ENCODE results near the gene MYBPC1. TPM values are rescaled to one million over a fixed set of nuclear protein-coding genes. Genes with fewer than 3 reads are reported as not detected.

Gene MYBPC1
- total RNA-seq, 1 donor from 2014 or later, result not detected

- Histone ChIP-seq H3K4me1 (peaks cover 26% of the 10 kb centered on the region), H3K27ac (no peak overlapping the region), H3K9me3 (no peaks in the 10 kb centered on the region), H3K27me3 (no peaks in the 10 kb centered on the region), H3K36me3 (no peaks in the 10 kb centered on the region), H3K4me3 (no peak overlapping the region)
- ATAC-seq (no peak), DNase-seq (no peak)
- TF ChIP-seq CTCF (IDR thresholded peaks at IDR 0.05), result no peak
- intact Hi-C loops (cut with DNase I), result no loop called here
These were observed 17.6 kb downstream of the MYBPC1 start for GRCh38 chr12:101612160-101612916.

GRCh38 chr12:101616027-101616494, 21.3 kb downstream of the MYBPC1 start:
- peaks cover 39% of the 10 kb centered on the region for H3K4me1 ChIP-seq
- peak overlapping the region; percentile 12 for H3K4me3 ChIP-seq
- no peak for DNase-seq
- no peaks in the 10 kb centered on the region for H3K27me3 ChIP-seq
- ATAC-seq, result peak; percentile 79
- TF ChIP-seq CTCF (IDR thresholded peaks at IDR 0.05), result no peak
- intact Hi-C loops (cut with DNase I), result no loop called here
- no peaks in the 10 kb centered on the region for H3K36me3 ChIP-seq
- peak overlapping the region; percentile 81 for H3K27ac ChIP-seq
- H3K9me3 ChIP-seq, result no peaks in the 10 kb centered on the region

GRCh38 chr12:101619026-101619786, 24.4 kb downstream of the MYBPC1 start:
- intact Hi-C loops (cut with DNase I), result no loop called here
- no peaks in the 10 kb centered on the region for H3K9me3 ChIP-seq
- H3K36me3 ChIP-seq, result no peaks in the 10 kb centered on the region
- H3K27me3 ChIP-seq, result no peaks in the 10 kb centered on the region
- H3K4me1 ChIP-seq, result peaks cover 39% of the 10 kb centered on the region
- H3K27ac ChIP-seq, result no peak overlapping the region
- TF ChIP-seq CTCF (IDR thresholded peaks at IDR 0.05), result no peak
- no peak overlapping the region for H3K4me3 ChIP-seq
- DNase-seq, result no peak
- ATAC-seq, result no peak

- ATAC-seq, result no peak
- Histone ChIP-seq H3K27ac (no peak overlapping the region), H3K9me3 (no peaks in the 10 kb centered on the region), H3K27me3 (no peaks in the 10 kb centered on the region), H3K36me3 (no peaks in the 10 kb centered on the region), H3K4me1 (peaks cover 34% of the 10 kb centered on the region), H3K4me3 (no peak overlapping the region)
- intact Hi-C loops (cut with DNase I), result no loop called here
- no peak for DNase-seq
- no peak for TF ChIP-seq CTCF (IDR thresholded peaks at IDR 0.05)
These were observed 25.3 kb downstream of the MYBPC1 start for GRCh38 chr12:101619858-101620761.

- intact Hi-C loops (cut with DNase I), result no loop called here
- Histone ChIP-seq H3K4me3 (no peak overlapping the region), H3K9me3 (no peaks in the 10 kb centered on the region), H3K4me1 (peaks cover 29% of the 10 kb centered on the region), H3K27me3 (no peaks in the 10 kb centered on the region), H3K36me3 (no peaks in the 10 kb centered on the region), H3K27ac (no peak overlapping the region)
- DNase-seq (no peak), ATAC-seq (no peak)
- TF ChIP-seq CTCF (IDR thresholded peaks at IDR 0.05), result no peak
These were observed 26.0 kb downstream of the MYBPC1 start for GRCh38 chr12:101620762-101621133.
